ENCODE data around the gene TNIK.

The TNIK gene

DNA sequence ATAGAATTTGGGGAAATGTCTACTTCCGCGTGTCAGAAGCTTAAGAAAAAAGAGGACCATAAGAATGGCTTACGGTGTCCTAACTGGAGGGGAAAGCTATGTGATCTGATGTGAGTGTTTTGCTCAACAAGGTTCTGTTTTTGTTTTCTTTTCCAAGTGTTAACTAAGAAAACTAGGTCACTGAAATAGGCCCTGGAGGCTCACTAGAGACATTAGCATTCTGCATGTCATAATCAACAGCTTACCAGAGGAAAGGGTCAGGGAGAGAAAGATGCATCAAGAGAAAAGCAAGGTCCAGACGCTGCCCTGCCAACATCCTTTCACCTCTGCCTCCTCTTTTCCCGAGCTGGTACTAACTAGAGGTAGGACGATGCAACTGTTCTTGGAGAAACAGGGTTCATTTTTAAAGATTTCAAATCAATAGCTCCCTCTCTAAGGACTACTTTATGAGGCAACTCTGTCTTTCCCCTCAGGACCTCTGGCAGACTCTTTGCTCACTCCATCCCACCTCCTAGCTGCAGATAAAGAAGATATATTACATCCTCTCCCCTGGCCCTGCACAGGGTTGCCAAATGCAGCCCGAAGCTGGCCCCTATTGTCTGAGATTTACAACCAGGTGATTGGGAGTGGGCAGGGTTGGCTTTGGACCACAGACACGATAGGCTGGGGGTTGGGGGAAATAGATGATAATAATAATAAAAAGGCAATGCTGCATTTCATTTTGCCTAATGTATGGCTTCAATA lies 223.8 kb downstream of the TNIK start:
- no peak for TF ChIP-seq CTCF (conservative IDR thresholded peaks at IDR 0.05; ENCODE audit: low read length)
- no peak for DNase-seq (ENCODE audit: low read depth)
- H3K4me3 ChIP-seq (ENCODE audit: low read length): no peak overlapping the region

DNA sequence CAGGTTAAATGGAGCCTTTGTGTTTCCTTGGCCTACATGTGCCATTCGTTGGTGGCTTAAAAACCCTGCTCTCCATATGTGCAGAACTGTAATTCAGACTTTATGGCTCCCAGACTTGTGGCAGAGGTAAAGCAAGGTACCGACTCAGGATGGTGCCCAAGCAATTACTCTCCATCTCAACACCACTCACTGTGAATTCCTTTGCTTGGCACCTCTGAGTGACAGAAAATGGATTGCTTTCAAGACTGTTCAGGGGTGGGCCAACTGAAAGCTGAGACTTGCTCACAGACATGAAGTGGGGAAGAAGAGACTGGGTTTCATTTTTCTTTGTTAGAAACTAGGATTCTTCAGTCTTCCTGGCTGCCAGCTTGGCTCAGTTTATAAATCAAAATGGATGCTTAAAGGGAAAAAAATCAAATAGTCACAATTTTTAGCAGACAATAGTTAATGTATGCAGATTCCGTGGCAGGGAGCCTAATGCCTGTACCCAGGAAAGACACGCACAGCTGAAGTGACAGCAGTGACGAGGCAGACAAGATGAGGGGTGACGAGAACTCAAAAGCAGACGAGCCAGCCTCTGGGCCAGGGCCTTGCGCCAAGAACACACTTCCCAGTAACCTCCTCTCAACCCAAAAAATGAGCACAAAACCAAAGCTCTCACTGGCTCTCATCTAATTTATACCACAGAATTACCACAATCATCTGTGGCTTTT lies 225.8 kb downstream of the TNIK start:
- H3K4me3 ChIP-seq (ENCODE audit: low read length): no peak overlapping the region
- no peak for TF ChIP-seq CTCF (conservative IDR thresholded peaks at IDR 0.05; ENCODE audit: low read length)
- no peak for DNase-seq (ENCODE audit: low read depth)

DNA sequence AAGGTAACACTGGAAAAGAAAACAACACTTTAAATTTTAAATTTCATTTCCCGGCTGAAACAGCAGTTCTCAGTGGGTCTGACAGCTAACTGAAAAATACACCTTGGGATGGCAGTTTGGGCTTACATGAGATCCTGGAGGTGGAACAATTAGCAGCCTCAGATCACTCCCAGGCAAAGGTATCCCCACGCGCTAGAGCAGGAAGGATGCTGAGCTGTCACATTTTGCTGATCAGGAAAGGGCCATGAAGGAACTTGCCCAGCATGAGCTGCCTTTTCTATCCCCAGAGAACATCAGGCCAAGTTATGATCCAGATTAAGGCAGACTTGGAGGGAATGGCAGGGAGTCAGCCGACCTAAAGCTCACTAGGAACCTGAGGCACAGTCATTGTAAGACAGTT lies 228.8 kb downstream of the TNIK start:
- H3K4me3 ChIP-seq (ENCODE audit: low read length): no peak overlapping the region
- no peak for TF ChIP-seq CTCF (conservative IDR thresholded peaks at IDR 0.05; ENCODE audit: low read length)
- no peak for DNase-seq (ENCODE audit: low read depth)

- no peak for TF ChIP-seq CTCF (conservative IDR thresholded peaks at IDR 0.05; ENCODE audit: low read length)
- H3K4me3 ChIP-seq (ENCODE audit: low read length): no peak overlapping the region
- no peak for DNase-seq (ENCODE audit: low read depth)
These were observed 229.3 kb downstream of the TNIK start for GRCh38 chr3:171230865-171231264.

DNA sequence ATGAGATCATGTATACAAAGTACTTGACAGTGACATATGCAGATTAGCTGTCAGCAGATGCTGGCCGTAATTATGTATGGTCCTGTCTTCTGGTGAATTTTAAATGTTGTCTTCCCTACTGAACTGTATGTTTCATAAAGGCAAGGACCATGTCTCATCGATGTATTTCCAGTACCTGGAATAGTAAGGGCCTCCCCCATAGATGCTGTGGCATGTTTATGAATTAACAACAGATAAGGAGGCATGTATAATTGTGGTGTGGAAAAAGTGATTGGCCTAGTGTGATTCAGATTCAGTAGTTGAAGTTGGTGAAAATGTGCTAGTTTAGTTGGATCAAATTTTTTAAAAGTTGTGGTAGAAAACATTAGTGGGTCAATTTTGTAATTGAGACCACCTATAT lies 231.0 kb downstream of the TNIK start:
- no peak for DNase-seq (ENCODE audit: low read depth)
- H3K4me3 ChIP-seq (ENCODE audit: low read length): no peak overlapping the region
- TF ChIP-seq CTCF (conservative IDR thresholded peaks at IDR 0.05; ENCODE audit: low read length): no peak

GRCh38 chr3:171228240-171228639 lies 232.0 kb downstream of the TNIK start:
- no peak overlapping the region for H3K4me3 ChIP-seq (ENCODE audit: low read length)
- TF ChIP-seq CTCF (conservative IDR thresholded peaks at IDR 0.05; ENCODE audit: low read length): no peak
- no peak for DNase-seq (ENCODE audit: low read depth)

GRCh38 chr3:171227828-171228227 lies 232.4 kb downstream of the TNIK start:
- no peak for TF ChIP-seq CTCF (conservative IDR thresholded peaks at IDR 0.05; ENCODE audit: low read length)
- no peak overlapping the region for H3K4me3 ChIP-seq (ENCODE audit: low read length)
- no peak for DNase-seq (ENCODE audit: low read depth)
